Measurements from ENCODE around the gene CELSR1. TPM values are rescaled to one million over a fixed set of nuclear protein-coding genes. Genes with fewer than 3 reads are reported as not detected.

Gene CELSR1
- total RNA-seq, 1 experiment from 2014 or later, result 22.6 TPM

DNA sequence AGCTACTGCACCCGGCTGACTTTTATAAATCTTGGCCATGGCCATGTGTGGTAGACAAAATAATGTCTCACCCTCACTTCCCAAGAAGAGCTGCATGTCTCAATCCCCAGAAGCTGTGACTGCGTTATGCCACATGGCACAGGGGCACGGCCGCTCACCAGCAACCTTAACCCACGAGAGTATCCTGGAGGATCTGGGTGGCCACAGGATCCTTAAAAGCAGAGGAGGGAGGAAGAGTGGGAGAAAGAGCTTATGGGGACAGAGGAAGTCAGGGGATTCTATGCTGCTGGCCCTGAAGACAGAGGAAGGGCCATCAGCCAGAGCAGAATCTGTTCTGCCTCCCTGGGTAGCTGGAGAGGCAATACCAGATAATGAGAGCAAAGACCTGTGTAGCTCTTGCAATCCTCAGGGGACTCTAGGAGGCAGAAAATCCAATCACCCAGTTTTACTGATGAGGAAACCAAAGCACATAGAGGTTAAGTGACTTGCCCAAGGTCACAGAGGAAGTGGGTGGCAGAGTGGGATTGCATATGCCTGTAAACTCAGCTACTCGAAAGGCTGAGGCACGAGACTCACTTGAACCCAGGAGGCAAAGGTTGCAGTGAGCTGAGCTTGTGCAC, 55.3 kb downstream of the CELSR1 start:
- no peak overlapping the region for H2AFZ ChIP-seq (ENCODE audit: low read length)
- H2BK12ac ChIP-seq (ENCODE audit: insufficient read length, low read depth, low read length), result no peak overlapping the region
- H3K27me3 ChIP-seq (ENCODE audit: insufficient read depth, low read length), result no peaks in the 10 kb centered on the region
- H3K4me3 Mint-ChIP-seq, result no peak overlapping the region
- peaks cover 26 to 30% of the 10 kb centered on the region in 2 experiments for H3K4me1 Mint-ChIP-seq
- no peak overlapping the region for H2AK5ac ChIP-seq (ENCODE audit: insufficient read length, low read length)
- no peak for DNase-seq
- WGBS (ENCODE audit: extremely low coverage, insufficient read length, low lambda C conversion rate), result no CpG with 5 or more reads among the region's 7 CpGs
- peaks cover 4 to 18% (median 15%) of the 10 kb centered on the region in 3 experiments; a peak in 5 of 7 replicates for H3K36me3 Mint-ChIP-seq (ENCODE audit: insufficient read depth in 1 of 3, low read depth in 3 of 3)
- no peaks in the 10 kb centered on the region for H3K79me1 ChIP-seq (ENCODE audit: insufficient read depth, low read depth, low read length, poor library complexity, severe bottlenecking)
- TF ChIP-seq CTCF (conservative IDR thresholded peaks at IDR 0.05), result no peak
- H3K18ac ChIP-seq (ENCODE audit: insufficient read length, low read depth, low read length), result no peak overlapping the region
- no peak overlapping the region for H2BK15ac ChIP-seq (ENCODE audit: low read depth, low read length)
- no peak overlapping the region for H3K27ac Mint-ChIP-seq
- no peak overlapping the region for H3K23ac ChIP-seq (ENCODE audit: insufficient read length, low read depth, low read length)
- H3K56ac ChIP-seq (ENCODE audit: insufficient read length, low read depth, low read length), result no peak overlapping the region
- no peaks in the 10 kb centered on the region for H3K4me1 ChIP-seq (ENCODE audit: insufficient read depth, low read length)
- H3K9me3 Mint-ChIP-seq, result peaks cover 0 to 6% of the 10 kb centered on the region in 2 experiments; a peak in 2 of 5 replicates
- H3K79me2 ChIP-seq (ENCODE audit: insufficient read depth, low read length), result no peaks in the 10 kb centered on the region
- no peak overlapping the region for H3K27ac ChIP-seq (ENCODE audit: insufficient read length, low read depth, low read length)
- no peak overlapping the region for H3K4me2 ChIP-seq (ENCODE audit: insufficient read depth, insufficient read length, low read length)
- no peaks in the 10 kb centered on the region for H3K9me3 ChIP-seq (ENCODE audit: control insufficient read depth, low read depth, low read length)
- no peak overlapping the region for H3T11ph ChIP-seq (ENCODE audit: low read length)
- no peak overlapping the region for H2BK120ac ChIP-seq (ENCODE audit: low read depth, low read length, poor library complexity, severe bottlenecking)
- no peaks in the 10 kb centered on the region for H4K20me1 ChIP-seq (ENCODE audit: control insufficient read depth, insufficient read depth, insufficient read length)
- no peak overlapping the region for H4K8ac ChIP-seq (replicated peaks; ENCODE audit: insufficient read length, low read depth, low read length)
- H3K9ac ChIP-seq (ENCODE audit: extremely low read depth, insufficient read length, low read length), result no peak overlapping the region
- H3K4ac ChIP-seq (ENCODE audit: low read depth, low read length), result no peak overlapping the region
- no peaks in the 10 kb centered on the region for H3K27me3 Mint-ChIP-seq (ENCODE audit: low read depth)
- no peaks in the 10 kb centered on the region for H3K23me2 ChIP-seq (ENCODE audit: insufficient read length, low read depth, low read length, poor library complexity, severe bottlenecking)
- no peak overlapping the region for H2BK20ac ChIP-seq (ENCODE audit: low read depth, low read length, poor library complexity, severe bottlenecking)
- no peak overlapping the region for H4K5ac ChIP-seq (ENCODE audit: insufficient read length, low read depth, low read length)
- no peak overlapping the region for H4K91ac ChIP-seq (ENCODE audit: insufficient read length, low read depth, low read length)
- no peak overlapping the region for H2BK5ac ChIP-seq (ENCODE audit: insufficient read length, low read length)
- H3K14ac ChIP-seq (ENCODE audit: insufficient read depth, low read length), result no peak overlapping the region

Data from H9 (cell line).